Stimulated activated naive CD4-positive, alpha-beta T cell (primary cell): ENCODE data around the gene SEC24C.
A peak's percentile ranks its signal among the peaks of the same experiment; 100 is the strongest.
"Not testable (repeated sequence)": the region's sequence is repeated elsewhere in the genome, so short reads cannot be mapped to it uniquely, and the experiment has no call there.

Source experiments
- DNase-seq, 6 experiments: peaks; one replicate each; lab custom pipeline; 2025; lab: John Stamatoyannopoulos, UW

SEC24C gene

GRCh38 chr10:73772281-73773151 is 28.3 kb downstream of the SEC24C start:
- DNase-seq: peak; percentile 67 to 91 (median 82)

- peak in 1 of 6 experiments; percentile 69 for DNase-seq
Observed at GRCh38 chr10:73773152-73773879, 29.1 kb downstream of the SEC24C start.

GRCh38 chr10:73774637-73775036 is 30.5 kb downstream of the SEC24C start:
- DNase-seq: no peak

- no peak for DNase-seq
Observed at GRCh38 chr10:73779018-73779417, 34.8 kb downstream of the SEC24C start.

GRCh38 chr10:73779539-73780197 is 35.5 kb downstream of the SEC24C start:
- no peak for DNase-seq

GRCh38 chr10:73780301-73780700 is 36.1 kb downstream of the SEC24C start:
- DNase-seq: no peak

- no peak for DNase-seq
Observed at GRCh38 chr10:73780966-73781365, 36.8 kb downstream of the SEC24C start.

- DNase-seq: no peak
Observed at GRCh38 chr10:73781548-73781878, 37.3 kb downstream of the SEC24C start.

GRCh38 chr10:73781879-73782748 is 37.9 kb downstream of the SEC24C start, which contains the start of gene CHCHD1:
CHCHD1 (plus strand) TSS chr10:73782048; CDS start chr10:73782076, 28 bp downstream.
- DNase-seq: peak; percentile 76 to 94 (median 84)

- no peak for DNase-seq
Observed at GRCh38 chr10:73782749-73783085, 38.5 kb downstream of the SEC24C start.

- peak; percentile 76 to 89 (median 86) for DNase-seq
Observed at GRCh38 chr10:73785211-73785720, 41.1 kb downstream of the SEC24C start, which contains the start of gene ZSWIM8. ZSWIM8 (plus strand) TSS chr10:73785606; CDS start chr10:73785879, 273 bp downstream.

GRCh38 chr10:73785721-73786511 is 41.7 kb downstream of the SEC24C start:
- peak; percentile 37 to 76 (median 58) for DNase-seq

GRCh38 chr10:73786512-73786885 is 42.3 kb downstream of the SEC24C start:
- DNase-seq: no peak

GRCh38 chr10:73787031-73787800 is 43.0 kb downstream of the SEC24C start:
- DNase-seq: not testable (repeated sequence)

- no peak for DNase-seq
Observed at GRCh38 chr10:73788864-73789658, 44.9 kb downstream of the SEC24C start.

GRCh38 chr10:73789659-73790055 is 45.5 kb downstream of the SEC24C start:
- no peak for DNase-seq

GRCh38 chr10:73790886-73791625 is 46.9 kb downstream of the SEC24C start:
- DNase-seq: no peak

GRCh38 chr10:73791871-73792400 is 47.8 kb downstream of the SEC24C start:
- no peak for DNase-seq
